ENCODE results near the gene ZBTB5. TPM values are rescaled to one million over a fixed set of nuclear protein-coding genes. Genes with fewer than 3 reads are reported as not detected.
A peak's percentile ranks its signal among the peaks of the same experiment; 100 is the strongest.
"Not testable (repeated sequence)": the region's sequence is repeated elsewhere in the genome, so short reads cannot be mapped to it uniquely, and the experiment has no call there.

Gene ZBTB5
- polyA plus RNA-seq, 1 donor = 16.2 TPM

- Histone ChIP-seq H3K4me1 (ENCODE audit: control insufficient read depth, insufficient read depth, low read length) (peaks cover 3% of the 10 kb centered on the region), H3K27me3 (ENCODE audit: control insufficient read depth, insufficient read depth, low read length) (no peaks in the 10 kb centered on the region), H3K36me3 (ENCODE audit: control insufficient read depth, insufficient read depth, low read length) (peaks cover 61% of the 10 kb centered on the region), H3K4me3 (ENCODE audit: low read length) (no peak overlapping the region), H3K9me3 (ENCODE audit: control insufficient read depth, low read depth, low read length) (no peaks in the 10 kb centered on the region), H3K27ac (ENCODE audit: low read length) (no peak overlapping the region)
- DNase-seq = no peak
- no CpG with 5 or more reads among the region's 1 CpG for WGBS (ENCODE audit: insufficient coverage, low lambda C conversion rate)
Measured at GRCh38 chr9:37491939-37492338, 26.7 kb upstream of the ZBTB5 start.

DNA sequence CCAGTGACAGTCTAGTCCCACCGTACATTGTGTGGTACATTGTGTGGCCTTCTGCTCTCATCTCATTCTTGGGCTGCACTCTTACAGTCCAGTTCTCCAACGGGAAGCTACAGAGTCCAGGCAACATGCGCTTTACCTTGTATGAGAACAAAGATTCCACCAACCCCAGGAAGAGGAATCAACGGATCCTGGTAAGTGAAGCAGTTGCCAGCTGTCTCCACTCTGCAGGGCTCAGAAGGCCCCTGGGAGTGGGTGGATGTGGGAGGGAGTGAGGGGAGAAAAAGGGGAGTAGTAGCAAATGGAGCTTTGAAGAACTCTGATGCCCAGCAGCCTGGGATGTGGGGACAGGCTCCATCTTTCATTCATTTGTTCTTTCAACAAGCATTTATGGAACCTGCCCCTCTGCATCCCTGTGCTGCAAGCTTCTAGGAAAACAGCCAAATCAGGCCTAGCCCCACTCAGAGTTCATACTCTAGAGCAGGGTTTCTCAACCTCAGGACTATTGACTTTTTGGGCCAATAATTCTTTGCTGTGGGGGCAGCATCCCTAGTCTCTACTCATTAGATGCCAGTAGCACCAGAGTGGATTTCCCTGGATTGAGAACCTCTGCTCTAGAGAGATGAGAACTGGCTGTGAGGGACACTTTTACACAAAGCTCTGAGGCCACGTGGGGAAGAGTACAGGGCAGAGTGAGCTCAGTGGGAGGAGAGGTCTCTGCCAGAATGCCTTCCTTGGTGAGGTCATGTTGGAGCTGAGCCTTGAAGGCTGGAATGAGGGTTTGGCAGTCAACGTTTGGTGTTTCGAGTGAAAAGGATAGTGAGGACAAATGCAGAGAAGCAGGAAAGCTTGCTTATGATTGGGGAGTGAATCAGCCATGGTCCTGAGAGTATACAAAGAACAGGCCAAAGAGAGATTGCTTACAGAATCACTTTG is 21.6 kb upstream of the ZBTB5 start:
- peaks cover 9% of the 10 kb centered on the region for H3K4me1 ChIP-seq (ENCODE audit: control insufficient read depth, insufficient read depth, low read length)
- peak overlapping the region; percentile 41 for H3K27ac ChIP-seq (ENCODE audit: low read length)
- DNase-seq = peak in 1 of 2 donors; percentile 42
- no peaks in the 10 kb centered on the region for H3K27me3 ChIP-seq (ENCODE audit: control insufficient read depth, insufficient read depth, low read length)
- WGBS (ENCODE audit: insufficient coverage, low lambda C conversion rate) = 80% methylated on average over 1 of the region's 7 CpGs
- peak overlapping the region; percentile 89 for H3K4me3 ChIP-seq (ENCODE audit: low read length)
- no peaks in the 10 kb centered on the region for H3K9me3 ChIP-seq (ENCODE audit: control insufficient read depth, low read depth, low read length)
- H3K36me3 ChIP-seq (ENCODE audit: control insufficient read depth, insufficient read depth, low read length) = peaks cover 17% of the 10 kb centered on the region

DNA sequence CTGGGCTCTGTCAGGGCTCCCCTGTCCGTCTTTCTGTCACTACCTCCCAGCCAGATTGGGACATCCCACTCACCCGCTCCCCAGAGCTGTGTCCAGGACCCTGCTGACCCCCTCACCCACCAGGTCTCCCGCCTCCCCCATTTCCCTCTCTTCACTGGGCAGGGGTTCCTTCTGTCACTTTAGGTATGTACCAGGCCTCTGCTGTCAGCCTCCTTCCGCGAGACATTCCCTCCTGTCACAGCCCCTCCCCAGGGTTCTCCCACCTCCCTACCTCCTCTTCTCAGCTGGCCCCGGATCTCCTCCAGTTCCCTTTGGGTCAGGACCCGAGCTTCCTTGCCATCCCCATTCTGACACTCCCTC is 21.0 kb upstream of the ZBTB5 start:
- H3K27me3 ChIP-seq (ENCODE audit: control insufficient read depth, insufficient read depth, low read length) = no peaks in the 10 kb centered on the region
- peak overlapping the region; percentile 89 for H3K4me3 ChIP-seq (ENCODE audit: low read length)
- peak overlapping the region; percentile 41 for H3K27ac ChIP-seq (ENCODE audit: low read length)
- peaks cover 17% of the 10 kb centered on the region for H3K36me3 ChIP-seq (ENCODE audit: control insufficient read depth, insufficient read depth, low read length)
- H3K4me1 ChIP-seq (ENCODE audit: control insufficient read depth, insufficient read depth, low read length) = peaks cover 9% of the 10 kb centered on the region
- no CpG with 5 or more reads among the region's 7 CpGs for WGBS (ENCODE audit: insufficient coverage, low lambda C conversion rate)
- no peak for DNase-seq
- H3K9me3 ChIP-seq (ENCODE audit: control insufficient read depth, low read depth, low read length) = no peaks in the 10 kb centered on the region

DNA sequence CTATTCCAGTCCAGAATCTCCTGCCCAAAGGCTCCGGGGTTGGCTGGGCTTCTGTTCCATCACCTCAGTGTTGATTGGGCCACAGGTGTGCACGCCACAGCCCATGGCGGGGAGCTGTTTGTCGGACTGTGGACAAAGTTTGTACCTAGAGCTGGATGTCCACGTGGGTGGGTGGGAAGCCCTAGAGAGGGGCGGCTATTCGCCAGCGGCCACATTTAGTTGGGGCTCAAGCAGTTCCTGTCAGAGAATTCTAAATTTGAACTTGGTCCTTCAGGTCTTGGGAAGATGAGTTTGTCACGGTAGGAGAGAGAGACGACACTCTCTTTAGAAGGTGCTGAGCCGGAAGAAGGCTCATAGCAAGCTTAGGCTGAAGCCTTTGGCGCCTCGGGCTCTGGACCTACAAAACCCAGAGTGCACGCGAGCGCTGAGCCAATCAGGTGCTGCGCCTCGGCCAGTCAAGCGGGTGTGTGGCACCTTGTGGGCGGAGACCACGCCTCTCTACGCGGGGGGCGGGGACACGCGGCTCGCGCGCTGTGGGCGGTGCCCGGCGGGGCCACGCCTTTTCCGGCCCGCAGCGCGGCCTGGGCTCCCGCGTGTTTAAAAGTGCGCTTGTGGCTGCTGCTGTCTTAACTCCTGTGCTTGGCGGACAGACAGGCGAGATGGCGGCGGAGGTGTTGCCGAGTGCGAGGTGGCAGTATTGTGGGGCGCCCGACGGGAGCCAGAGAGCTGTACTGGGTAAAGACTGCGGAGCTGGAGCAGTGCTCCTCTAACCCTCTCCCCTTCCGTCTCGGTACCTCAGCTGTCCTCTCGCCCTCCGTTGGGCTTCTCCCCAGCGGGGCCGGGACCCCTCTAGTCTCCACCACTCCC is 20.4 kb upstream of the ZBTB5 start, which contains the start of gene POLR1E:
TSS of gene POLR1E (plus strand) at position 560 of the 867 bp plus-strand sequence. CDS start at position 660, 100 bp downstream.
- WGBS (ENCODE audit: insufficient coverage, low lambda C conversion rate) = no CpG with 5 or more reads among the region's 56 CpGs

GRCh38 chr9:37480759-37481158 is 15.5 kb upstream of the ZBTB5 start:
- WGBS (ENCODE audit: insufficient coverage, low lambda C conversion rate) = no CpG with 5 or more reads among the region's 3 CpGs
- Histone ChIP-seq H3K27ac (ENCODE audit: low read length) (no peak overlapping the region), H3K9me3 (ENCODE audit: control insufficient read depth, low read depth, low read length) (no peaks in the 10 kb centered on the region), H3K4me1 (ENCODE audit: control insufficient read depth, insufficient read depth, low read length) (peaks cover 6% of the 10 kb centered on the region), H3K27me3 (ENCODE audit: control insufficient read depth, insufficient read depth, low read length) (no peaks in the 10 kb centered on the region), H3K4me3 (ENCODE audit: low read length) (no peak overlapping the region), H3K36me3 (ENCODE audit: control insufficient read depth, insufficient read depth, low read length) (no peaks in the 10 kb centered on the region)
- no peak for DNase-seq

More for the DNA sequence above, 20.4 kb upstream of the ZBTB5 start, which contains the start of gene POLR1E:
- H3K4me3 ChIP-seq (ENCODE audit: low read length) = peak within 1 kb of the TSS; percentile 89
- H3K4me1 ChIP-seq (ENCODE audit: control insufficient read depth, insufficient read depth, low read length) = peaks cover 9% of the 10 kb centered on the region
- no peaks in the 10 kb centered on the region for H3K27me3 ChIP-seq (ENCODE audit: control insufficient read depth, insufficient read depth, low read length)
- H3K36me3 ChIP-seq (ENCODE audit: control insufficient read depth, insufficient read depth, low read length) = peaks cover 14% of the 10 kb centered on the region
- DNase-seq = peak; percentile 93 to 96
- H3K9me3 ChIP-seq (ENCODE audit: control insufficient read depth, low read depth, low read length) = no peaks in the 10 kb centered on the region
- H3K27ac ChIP-seq (ENCODE audit: low read length) = peak within 1 kb of the TSS; percentile 60

DNA sequence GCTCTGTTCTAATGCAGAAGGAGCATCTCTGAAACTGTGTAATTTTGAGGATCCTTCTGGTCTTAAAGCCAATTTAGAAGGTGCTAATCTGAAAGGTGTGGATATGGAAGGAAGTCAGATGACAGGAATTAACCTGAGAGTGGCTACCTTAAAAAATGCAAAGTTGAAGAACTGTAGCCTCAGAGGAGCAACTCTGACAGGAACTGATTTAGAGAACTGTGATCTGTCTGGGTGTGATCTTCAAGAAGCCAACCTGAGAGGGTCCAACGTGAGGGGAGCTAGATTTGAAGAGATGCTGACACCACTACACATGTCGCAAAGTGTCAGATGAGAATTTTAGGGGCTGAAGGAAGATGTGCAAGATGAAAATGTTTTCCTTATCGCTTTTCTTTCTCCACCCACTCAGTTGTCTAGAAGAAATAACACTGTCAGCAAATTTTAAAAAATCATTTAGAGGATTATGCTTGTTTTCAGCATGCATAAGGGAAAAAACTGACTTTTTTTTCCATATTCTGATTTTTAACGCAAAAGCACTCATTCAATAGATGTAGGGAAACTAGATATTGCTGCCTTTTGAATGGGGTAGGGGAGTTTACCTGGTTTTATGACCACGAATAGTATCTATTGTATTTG is 12.9 kb upstream of the ZBTB5 start:
- not testable (repeated sequence) for H3K36me3 ChIP-seq (ENCODE audit: control insufficient read depth, insufficient read depth, low read length); H3K27me3 ChIP-seq (ENCODE audit: control insufficient read depth, insufficient read depth, low read length); H3K9me3 ChIP-seq (ENCODE audit: control insufficient read depth, low read depth, low read length); H3K27ac ChIP-seq (ENCODE audit: low read length); H3K4me3 ChIP-seq (ENCODE audit: low read length); H3K4me1 ChIP-seq (ENCODE audit: control insufficient read depth, insufficient read depth, low read length); DNase-seq
- 100% methylated on average over 1 of the region's 5 CpGs for WGBS (ENCODE audit: insufficient coverage, low lambda C conversion rate)

- no CpG with 5 or more reads among the region's 4 CpGs for WGBS (ENCODE audit: insufficient coverage, low lambda C conversion rate)
- not testable (repeated sequence) for H3K9me3 ChIP-seq (ENCODE audit: control insufficient read depth, low read depth, low read length); H3K27me3 ChIP-seq (ENCODE audit: control insufficient read depth, insufficient read depth, low read length); H3K4me1 ChIP-seq (ENCODE audit: control insufficient read depth, insufficient read depth, low read length); H3K36me3 ChIP-seq (ENCODE audit: control insufficient read depth, insufficient read depth, low read length); H3K4me3 ChIP-seq (ENCODE audit: low read length)
- peak in 1 of 2 donors; percentile 74 for DNase-seq
- peak overlapping the region; percentile 28 for H3K27ac ChIP-seq (ENCODE audit: low read length)
Measured at GRCh38 chr9:37477443-37477842, 12.2 kb upstream of the ZBTB5 start.

- Histone ChIP-seq H3K4me3 (ENCODE audit: low read length) (no peak overlapping the region), H3K36me3 (ENCODE audit: control insufficient read depth, insufficient read depth, low read length) (no peaks in the 10 kb centered on the region), H3K27ac (ENCODE audit: low read length) (peak overlapping the region; percentile 28), H3K9me3 (ENCODE audit: control insufficient read depth, low read depth, low read length) (peaks cover 3% of the 10 kb centered on the region), H3K27me3 (ENCODE audit: control insufficient read depth, insufficient read depth, low read length) (no peaks in the 10 kb centered on the region), H3K4me1 (ENCODE audit: control insufficient read depth, insufficient read depth, low read length) (peaks cover 7% of the 10 kb centered on the region)
- no CpG with 5 or more reads among the region's 11 CpGs for WGBS (ENCODE audit: insufficient coverage, low lambda C conversion rate)
- no peak for DNase-seq
Measured at GRCh38 chr9:37476930-37477329, 11.7 kb upstream of the ZBTB5 start.

DNA sequence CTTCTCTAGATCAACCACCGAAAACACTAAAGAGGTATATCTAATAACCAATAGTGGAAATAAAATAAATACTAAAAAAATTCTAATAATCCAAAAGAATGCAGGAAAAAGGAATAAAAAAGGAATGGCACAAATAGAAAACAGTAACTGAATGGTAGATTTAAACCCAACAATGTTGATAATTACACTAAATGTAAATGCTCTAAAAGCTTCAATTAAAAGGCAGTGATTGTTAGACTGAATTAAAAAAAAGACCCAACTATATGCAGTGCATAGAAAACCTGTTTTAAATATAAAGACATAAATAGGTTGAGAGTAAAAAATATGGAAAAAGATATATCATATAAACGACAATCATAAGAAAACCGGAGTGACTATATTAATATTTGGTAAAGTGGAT is 9.2 kb upstream of the ZBTB5 start:
- no peaks in the 10 kb centered on the region for H3K36me3 ChIP-seq (ENCODE audit: control insufficient read depth, insufficient read depth, low read length)
- H3K4me3 ChIP-seq (ENCODE audit: low read length) = no peak overlapping the region
- H3K9me3 ChIP-seq (ENCODE audit: control insufficient read depth, low read depth, low read length) = peaks cover 3% of the 10 kb centered on the region
- no peak overlapping the region for H3K27ac ChIP-seq (ENCODE audit: low read length)
- 93% methylated on average over 3 of the region's 3 CpGs for WGBS (ENCODE audit: insufficient coverage, low lambda C conversion rate)
- H3K27me3 ChIP-seq (ENCODE audit: control insufficient read depth, insufficient read depth, low read length) = no peaks in the 10 kb centered on the region
- H3K4me1 ChIP-seq (ENCODE audit: control insufficient read depth, insufficient read depth, low read length) = peaks cover 8% of the 10 kb centered on the region
- no peak for DNase-seq

DNA sequence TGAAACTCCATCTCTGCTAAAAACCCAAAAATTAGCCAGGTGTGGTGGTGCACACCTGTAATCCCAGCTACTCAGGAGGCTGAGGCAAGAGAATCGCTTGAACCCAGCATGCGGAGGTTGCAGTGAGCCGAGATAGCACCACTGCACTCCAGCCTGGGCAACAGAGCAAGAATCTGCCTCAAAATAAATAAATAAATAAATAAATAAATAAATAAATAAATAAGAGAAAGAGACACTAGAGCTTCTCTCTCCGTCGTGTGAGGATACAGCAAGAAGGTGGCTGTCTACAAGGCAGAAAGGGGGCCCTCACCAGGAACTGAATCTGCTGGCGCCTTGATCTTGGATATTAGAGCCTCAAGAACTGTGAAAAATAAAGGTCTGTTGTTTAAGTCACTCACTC is 8.7 kb upstream of the ZBTB5 start:
- not testable (repeated sequence) for H3K9me3 ChIP-seq (ENCODE audit: control insufficient read depth, low read depth, low read length); H3K27me3 ChIP-seq (ENCODE audit: control insufficient read depth, insufficient read depth, low read length); DNase-seq; H3K36me3 ChIP-seq (ENCODE audit: control insufficient read depth, insufficient read depth, low read length); H3K27ac ChIP-seq (ENCODE audit: low read length); H3K4me1 ChIP-seq (ENCODE audit: control insufficient read depth, insufficient read depth, low read length); H3K4me3 ChIP-seq (ENCODE audit: low read length)
- WGBS (ENCODE audit: insufficient coverage, low lambda C conversion rate) = 80% methylated on average over 1 of the region's 6 CpGs

Data from large intestine (tissue), 3 donors.